ENCODE measurements around the gene CPA2.
A peak's percentile ranks its signal among the peaks of the same experiment; 100 is the strongest.

The CPA2 gene

GRCh38 chr7:130270947-130271800 lies 4.5 kb downstream of the CPA2 start:
- ChIA-PET CTCF (no interaction called here), POLR2A (ENCODE audit: low non-redundant PET) (no interaction called here)
- DNase-seq (ENCODE audit: low spot score), result no peak
- TF ChIP-seq CTCF (conservative IDR thresholded peaks at IDR 0.05; ENCODE audit: low read depth), result no peak
- peak overlapping the region; percentile 96 for H3K27ac ChIP-seq

GRCh38 chr7:130272381-130273080 lies 5.9 kb downstream of the CPA2 start:
- ChIA-PET POLR2A (ENCODE audit: low non-redundant PET) (no interaction called here), CTCF (interaction anchor here (0.7 kb wide), 1 partner anchor 8 kb away, joined by 4 read pairs; no protein-coding TSS in a partner anchor)
- peak; percentile 80 for DNase-seq (ENCODE audit: low spot score)
- peak overlapping the region; percentile 96 for H3K27ac ChIP-seq
- TF ChIP-seq CTCF (conservative IDR thresholded peaks at IDR 0.05; ENCODE audit: low read depth), result no peak

GRCh38 chr7:130273081-130273932 lies 6.6 kb downstream of the CPA2 start:
- ChIA-PET CTCF (interaction anchor here (0.6 kb wide), 1 partner anchor 432 kb away, joined by 6 read pairs; no protein-coding TSS in a partner anchor), POLR2A (ENCODE audit: low non-redundant PET) (no interaction called here)
- H3K27ac ChIP-seq, result peak overlapping the region; percentile 96
- no peak for TF ChIP-seq CTCF (conservative IDR thresholded peaks at IDR 0.05; ENCODE audit: low read depth)
- DNase-seq (ENCODE audit: low spot score), result peak; percentile 76

GRCh38 chr7:130273933-130274255 lies 7.2 kb downstream of the CPA2 start:
- no peak for DNase-seq (ENCODE audit: low spot score)
- H3K27ac ChIP-seq, result peak overlapping the region; percentile 96
- no peak for TF ChIP-seq CTCF (conservative IDR thresholded peaks at IDR 0.05; ENCODE audit: low read depth)
- CTCF ChIA-PET, result no interaction called here
- POLR2A ChIA-PET (ENCODE audit: low non-redundant PET), result no interaction called here

GRCh38 chr7:130274296-130274695 lies 7.6 kb downstream of the CPA2 start:
- POLR2A ChIA-PET (ENCODE audit: low non-redundant PET), result no interaction called here
- H3K27ac ChIP-seq, result peak overlapping the region; percentile 96
- no peak for DNase-seq (ENCODE audit: low spot score)
- CTCF ChIA-PET, result no interaction called here
- no peak for TF ChIP-seq CTCF (conservative IDR thresholded peaks at IDR 0.05; ENCODE audit: low read depth)

GRCh38 chr7:130274983-130275591 lies 8.4 kb downstream of the CPA2 start:
- H3K27ac ChIP-seq, result peak overlapping the region; percentile 83
- no peak for DNase-seq (ENCODE audit: low spot score)
- TF ChIP-seq CTCF (conservative IDR thresholded peaks at IDR 0.05; ENCODE audit: low read depth), result no peak
- ChIA-PET POLR2A (ENCODE audit: low non-redundant PET) (no interaction called here), CTCF (no interaction called here)
